ENCODE data around the gene CLCN7.

DNA sequence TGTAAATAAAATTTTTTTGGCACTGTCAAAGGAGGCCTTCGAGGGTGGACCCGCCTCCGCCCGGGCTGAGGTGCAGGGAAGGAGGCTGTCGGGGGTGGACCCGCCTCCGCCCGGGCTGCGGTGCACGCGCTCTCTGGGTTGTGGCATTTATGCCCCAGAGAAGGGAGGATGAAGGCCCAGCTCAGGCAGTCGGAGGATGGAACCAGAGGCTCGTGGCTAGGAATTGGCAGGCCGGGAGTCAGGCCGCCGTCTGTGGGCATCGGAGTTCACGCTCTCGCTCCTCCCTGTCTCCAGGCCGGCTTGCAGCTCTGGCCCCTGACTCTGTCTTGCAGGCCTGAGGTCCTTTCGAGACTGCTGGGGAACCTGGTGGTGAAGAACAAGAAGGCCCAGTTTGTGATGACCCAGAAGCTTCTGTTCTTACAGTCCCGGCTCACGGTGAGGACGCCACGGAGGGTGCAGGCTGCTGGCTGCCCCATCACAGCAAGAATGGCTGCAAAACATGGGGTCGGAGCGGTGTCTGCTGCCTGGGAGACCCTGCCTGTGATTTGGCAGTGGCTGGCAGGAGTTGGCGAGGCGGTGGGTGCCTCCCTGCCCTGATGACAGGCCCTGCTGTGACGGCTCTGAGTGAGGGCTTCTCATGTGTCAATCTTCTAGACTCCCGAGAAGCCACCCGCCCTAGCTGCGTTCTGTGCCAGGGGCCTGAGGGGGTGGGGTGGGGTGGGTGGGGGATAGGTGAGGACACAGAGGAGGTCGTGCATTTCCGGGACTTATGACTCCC is 24.3 kb upstream of the CLCN7 start:
- TF ChIP-seq POLR2A (IDR thresholded peaks at IDR 0.05; ENCODE audit: borderline replicate concordance, extremely low read depth, insufficient read depth, insufficient read length) (no peak), TCF7L2 (IDR thresholded peaks at IDR 0.05; ENCODE audit: borderline replicate concordance, extremely low read depth, insufficient read depth, insufficient read length) (no peak), EZH2 (IDR thresholded peaks at IDR 0.05) (no peak), SIN3A (IDR thresholded peaks at IDR 0.05; ENCODE audit: low read depth) (no peak)
- TF ChIP-seq, protein P1, sequence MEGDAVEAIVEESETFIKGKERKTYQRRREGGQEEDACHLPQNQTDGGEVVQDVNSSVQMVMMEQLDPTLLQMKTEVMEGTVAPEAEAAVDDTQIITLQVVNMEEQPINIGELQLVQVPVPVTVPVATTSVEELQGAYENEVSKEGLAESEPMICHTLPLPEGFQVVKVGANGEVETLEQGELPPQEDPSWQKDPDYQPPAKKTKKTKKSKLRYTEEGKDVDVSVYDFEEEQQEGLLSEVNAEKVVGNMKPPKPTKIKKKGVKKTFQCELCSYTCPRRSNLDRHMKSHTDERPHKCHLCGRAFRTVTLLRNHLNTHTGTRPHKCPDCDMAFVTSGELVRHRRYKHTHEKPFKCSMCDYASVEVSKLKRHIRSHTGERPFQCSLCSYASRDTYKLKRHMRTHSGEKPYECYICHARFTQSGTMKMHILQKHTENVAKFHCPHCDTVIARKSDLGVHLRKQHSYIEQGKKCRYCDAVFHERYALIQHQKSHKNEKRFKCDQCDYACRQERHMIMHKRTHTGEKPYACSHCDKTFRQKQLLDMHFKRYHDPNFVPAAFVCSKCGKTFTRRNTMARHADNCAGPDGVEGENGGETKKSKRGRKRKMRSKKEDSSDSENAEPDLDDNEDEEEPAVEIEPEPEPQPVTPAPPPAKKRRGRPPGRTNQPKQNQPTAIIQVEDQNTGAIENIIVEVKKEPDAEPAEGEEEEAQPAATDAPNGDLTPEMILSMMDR (IDR thresholded peaks at IDR 0.05 in 2 of 3, conservative IDR thresholded peaks at IDR 0.05 in 1 of 3; ENCODE audit: borderline replicate concordance in 1 of 3, insufficient read depth in 1 of 3, low read depth in 2 of 3, low read length in 2 of 3): no peak
